HK-2 (cell line): ENCODE data around the gene PHLDA2.
"Not testable (repeated sequence)": the region's sequence is repeated elsewhere in the genome, so short reads cannot be mapped to it uniquely, and the experiment has no call there.

Experiments
- DNase-seq: peaks from one replicate; pipeline ENCODE4 v3.0.0-alpha.2; 2018; ENCODE audit not compliant: unreplicated experiment

The PHLDA2 gene

GRCh38 chr11:2914455-2915195, 14.6 kb downstream of the PHLDA2 start:
- no peak for DNase-seq

GRCh38 chr11:2913776-2914175, 15.4 kb downstream of the PHLDA2 start:
- DNase-seq: no peak

- no peak for DNase-seq
These were observed 16.2 kb downstream of the PHLDA2 start for GRCh38 chr11:2913019-2913431.

- peak; percentile 85 for DNase-seq
These were observed 16.7 kb downstream of the PHLDA2 start for GRCh38 chr11:2912498-2912897.

- DNase-seq: no peak
These were observed 17.3 kb downstream of the PHLDA2 start for GRCh38 chr11:2911785-2912391.

- DNase-seq: no peak
These were observed 18.0 kb downstream of the PHLDA2 start for GRCh38 chr11:2911088-2911784.

- no peak for DNase-seq
These were observed 18.7 kb downstream of the PHLDA2 start for GRCh38 chr11:2910401-2910955.

GRCh38 chr11:2909133-2909902, 19.9 kb downstream of the PHLDA2 start:
- DNase-seq: no peak

GRCh38 chr11:2908130-2908529, 21.1 kb downstream of the PHLDA2 start:
- DNase-seq: no peak

GRCh38 chr11:2905299-2905698, 23.9 kb downstream of the PHLDA2 start:
- not testable (repeated sequence) for DNase-seq

- DNase-seq: no peak
These were observed 24.8 kb downstream of the PHLDA2 start for GRCh38 chr11:2904153-2905052.

GRCh38 chr11:2903672-2904011, 25.6 kb downstream of the PHLDA2 start:
- DNase-seq: no peak

- no peak for DNase-seq
These were observed 26.2 kb downstream of the PHLDA2 start for GRCh38 chr11:2902784-2903671.

- peak; percentile 90 for DNase-seq
These were observed 27.1 kb downstream of the PHLDA2 start for GRCh38 chr11:2901854-2902783.

- no peak for DNase-seq
These were observed 27.9 kb downstream of the PHLDA2 start for GRCh38 chr11:2901196-2901796.

- DNase-seq: no peak
These were observed 30.0 kb downstream of the PHLDA2 start for GRCh38 chr11:2899080-2899783.

- DNase-seq: peak; percentile 66
These were observed 30.7 kb downstream of the PHLDA2 start for GRCh38 chr11:2898366-2899079.
